Endothelial cell (in vitro differentiated cells): ENCODE measurements around the gene RAD51D. TPM values are rescaled to one million over a fixed set of nuclear protein-coding genes. Genes with fewer than 3 reads are reported as not detected.

ENCODE experiments used
- DNase-seq: peaks from one replicate; pipeline ENCODE4 v3.0.0; 2021; ENCODE audit warnings: low spot score
- H3K27ac Mint-ChIP-seq: one replicate; pipeline ENCODE4 v1.8.0; 2021; ENCODE audit warnings: mixed read lengths, inconsistent platforms; ENCODE audit not compliant: unreplicated experiment
- H3K27me3 Mint-ChIP-seq: one replicate; pipeline ENCODE4 v1.8.0; 2021; ENCODE audit warnings: mild to moderate bottlenecking, moderate library complexity, mixed read lengths, inconsistent platforms; ENCODE audit not compliant: unreplicated experiment
- H3K36me3 Mint-ChIP-seq: one replicate; pipeline ENCODE4 v1.8.0; 2021; ENCODE audit warnings: mild to moderate bottlenecking, low read depth, mixed read lengths, inconsistent platforms; ENCODE audit not compliant: unreplicated experiment
- H3K4me1 Mint-ChIP-seq: one replicate; pipeline ENCODE4 v1.8.0; 2021; ENCODE audit warnings: mild to moderate bottlenecking, mixed read lengths, inconsistent platforms; ENCODE audit not compliant: unreplicated experiment
- H3K4me3 Mint-ChIP-seq: one replicate; pipeline ENCODE4 v1.8.0; 2021; ENCODE audit warnings: mild to moderate bottlenecking, mixed read lengths, inconsistent platforms; ENCODE audit not compliant: unreplicated experiment
- H3K9me3 Mint-ChIP-seq: one replicate; pipeline ENCODE4 v1.8.0; 2021; ENCODE audit warnings: mixed read lengths, inconsistent platforms; ENCODE audit not compliant: unreplicated experiment
- CTCF ChIP-seq: fragments of 200-600 bp; sonication (generic); IDR thresholded peaks from one replicate; pipeline ENCODE4 v1.5.0; 2021; ENCODE audit warnings: antibody characterized with exemption; ENCODE audit not compliant: unreplicated experiment
- total RNA-seq: library from RNA; stranded (reverse); fragmentation: NEBNext Ultra II Directional; extraction: Animal tissue kit (Norgen Biotek cat#: 25700); gene quantifications from one replicate; pipeline ENCODE4 v1.2.1, GENCODE V29; 2021; ENCODE audit not compliant: unreplicated experiment

The RAD51D gene
- total RNA-seq, 1 donor from 2014 or later, result 16.3 TPM

- Mint-ChIP-seq H3K27me3 (no peaks in the 10 kb centered on the region), H3K4me3 (no peak overlapping the region), H3K4me1 (peaks cover 19% of the 10 kb centered on the region), H3K27ac (no peak overlapping the region), H3K36me3 (no peaks in the 10 kb centered on the region), H3K9me3 (no peaks in the 10 kb centered on the region)
- TF ChIP-seq CTCF, result no peak
- no peak for DNase-seq
These were observed 67.4 kb downstream of the RAD51D start for GRCh38 chr17:35052241-35052610.

GRCh38 chr17:35051579-35052240 lies 68.0 kb downstream of the RAD51D start:
- no peak for TF ChIP-seq CTCF
- H3K4me3 Mint-ChIP-seq, result no peak overlapping the region
- H3K36me3 Mint-ChIP-seq, result no peaks in the 10 kb centered on the region
- peak overlapping the region; percentile 74 for H3K27ac Mint-ChIP-seq
- DNase-seq, result no peak
- peaks cover 19% of the 10 kb centered on the region for H3K4me1 Mint-ChIP-seq
- H3K9me3 Mint-ChIP-seq, result no peaks in the 10 kb centered on the region
- peaks cover under 1% of the 10 kb centered on the region for H3K27me3 Mint-ChIP-seq

- no peaks in the 10 kb centered on the region for H3K9me3 Mint-ChIP-seq
- DNase-seq, result no peak
- H3K27ac Mint-ChIP-seq, result peak overlapping the region; percentile 74
- no peak for TF ChIP-seq CTCF
- H3K4me1 Mint-ChIP-seq, result peaks cover 21% of the 10 kb centered on the region
- no peaks in the 10 kb centered on the region for H3K36me3 Mint-ChIP-seq
- no peak overlapping the region for H3K4me3 Mint-ChIP-seq
- peaks cover 3% of the 10 kb centered on the region for H3K27me3 Mint-ChIP-seq
These were observed 68.5 kb downstream of the RAD51D start for GRCh38 chr17:35051183-35051578.

GRCh38 chr17:35050170-35050569 lies 69.5 kb downstream of the RAD51D start:
- Mint-ChIP-seq H3K36me3 (no peaks in the 10 kb centered on the region), H3K27ac (no peak overlapping the region), H3K4me3 (no peak overlapping the region), H3K9me3 (no peaks in the 10 kb centered on the region), H3K4me1 (peaks cover 25% of the 10 kb centered on the region), H3K27me3 (peaks cover 3% of the 10 kb centered on the region)
- no peak for TF ChIP-seq CTCF
- DNase-seq, result no peak

- Mint-ChIP-seq H3K27me3 (peaks cover 3% of the 10 kb centered on the region), H3K36me3 (no peaks in the 10 kb centered on the region), H3K4me1 (peaks cover 30% of the 10 kb centered on the region), H3K9me3 (no peaks in the 10 kb centered on the region), H3K4me3 (no peak overlapping the region), H3K27ac (no peak overlapping the region)
- no peak for TF ChIP-seq CTCF
- no peak for DNase-seq
These were observed 70.8 kb downstream of the RAD51D start for GRCh38 chr17:35048685-35049379.
